ENCODE measurements around the gene MYZAP.

Gene MYZAP

DNA sequence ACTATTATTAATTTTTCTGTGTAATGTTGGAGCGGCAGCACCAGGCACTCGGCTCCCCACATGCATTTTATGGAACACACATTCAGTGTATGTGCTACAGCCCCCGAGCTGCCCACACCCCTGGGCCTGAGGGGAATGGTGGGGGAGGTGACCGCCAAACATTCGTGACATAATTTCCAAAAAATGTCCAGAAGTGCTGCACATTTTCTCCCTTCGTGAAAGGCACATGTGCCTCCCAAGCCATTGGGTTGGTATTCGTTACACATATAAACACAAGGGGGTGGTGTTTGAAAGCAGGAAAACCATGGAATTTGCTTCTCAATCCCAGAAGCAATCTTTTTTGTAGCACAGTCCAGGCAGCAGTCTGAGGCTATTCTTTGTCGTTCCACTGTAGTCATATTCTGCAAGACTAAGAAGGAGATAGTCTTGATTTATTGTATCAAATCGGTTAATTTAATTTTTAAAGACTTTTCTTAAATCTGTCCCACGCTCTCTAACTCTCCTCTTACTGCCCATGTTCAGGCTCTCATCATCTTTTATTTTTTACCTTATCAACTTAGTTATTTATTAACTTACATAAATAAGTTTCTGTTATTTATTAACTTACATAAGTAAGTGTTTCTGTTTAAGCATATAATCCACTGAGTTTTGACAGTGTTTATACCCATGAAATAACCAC is 75.6 kb downstream of the MYZAP start:
- no peak for DNase-seq

GRCh38 chr15:57668016-57668415 is 76.3 kb downstream of the MYZAP start:
- no peak for DNase-seq

- DNase-seq: no peak
Measured at GRCh38 chr15:57671636-57672035, 79.9 kb downstream of the MYZAP start.

- no peak for DNase-seq
Measured at GRCh38 chr15:57675481-57676181, 83.9 kb downstream of the MYZAP start.

DNA sequence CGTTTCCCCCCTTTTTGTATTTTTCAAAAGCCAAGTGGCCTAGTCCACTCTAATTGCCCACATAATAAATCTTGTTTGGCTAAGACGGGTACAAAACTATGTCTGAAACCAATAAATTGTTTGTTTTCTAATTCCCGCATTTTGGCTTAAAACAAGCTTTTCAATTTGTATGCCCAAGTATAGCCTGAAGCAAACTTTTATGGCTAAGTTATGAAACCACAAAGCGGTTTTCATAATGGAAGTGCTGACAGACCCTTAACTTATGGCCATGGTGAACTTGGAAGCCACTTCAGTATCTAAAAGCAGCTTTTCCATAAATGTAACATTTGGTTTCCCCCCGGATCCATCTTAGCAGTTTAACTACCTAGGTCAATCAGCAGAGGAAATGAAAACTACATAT is 84.9 kb downstream of the MYZAP start:
- DNase-seq: no peak

DNA sequence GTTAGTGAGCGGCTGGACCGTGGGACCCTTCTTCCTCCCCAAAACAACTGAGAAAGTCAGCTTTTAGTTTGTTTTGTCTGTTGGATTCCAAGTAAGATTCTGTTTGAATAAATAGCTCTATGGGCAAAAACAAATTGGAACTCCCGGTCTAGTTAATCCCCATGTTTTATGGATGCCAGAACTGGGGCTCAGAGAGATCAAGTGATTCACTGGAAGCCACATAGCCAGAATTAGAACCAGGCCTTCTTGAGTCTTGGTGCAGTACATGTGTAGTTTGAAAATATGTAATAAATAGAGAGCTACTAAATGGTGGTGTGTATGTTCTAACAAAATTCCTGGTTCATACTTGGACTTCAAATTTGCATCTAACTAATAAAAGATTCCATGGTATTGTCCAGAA is 85.5 kb downstream of the MYZAP start:
- no peak for DNase-seq

- DNase-seq: no peak
Measured at GRCh38 chr15:57680021-57680420, 88.3 kb downstream of the MYZAP start.

DNA sequence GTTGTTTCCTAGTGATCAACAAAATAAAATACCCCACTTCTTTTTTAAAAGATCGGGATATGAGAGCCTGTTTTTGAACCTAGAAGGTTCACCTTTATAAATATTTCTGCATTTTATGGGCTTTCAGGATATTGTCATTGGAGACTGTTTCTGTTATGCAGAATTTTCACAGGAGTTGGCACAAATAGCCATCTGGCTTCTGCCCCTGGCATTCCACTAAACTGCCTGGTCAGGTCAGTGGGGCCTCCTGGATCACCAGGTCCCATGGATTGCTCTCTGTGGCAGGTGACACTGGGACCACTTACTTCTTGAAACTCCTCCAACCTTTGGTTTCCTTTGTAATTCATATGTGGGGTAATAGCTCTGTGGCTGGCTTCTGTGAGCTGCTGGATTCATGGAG is 89.3 kb downstream of the MYZAP start:
- DNase-seq: no peak

DNA sequence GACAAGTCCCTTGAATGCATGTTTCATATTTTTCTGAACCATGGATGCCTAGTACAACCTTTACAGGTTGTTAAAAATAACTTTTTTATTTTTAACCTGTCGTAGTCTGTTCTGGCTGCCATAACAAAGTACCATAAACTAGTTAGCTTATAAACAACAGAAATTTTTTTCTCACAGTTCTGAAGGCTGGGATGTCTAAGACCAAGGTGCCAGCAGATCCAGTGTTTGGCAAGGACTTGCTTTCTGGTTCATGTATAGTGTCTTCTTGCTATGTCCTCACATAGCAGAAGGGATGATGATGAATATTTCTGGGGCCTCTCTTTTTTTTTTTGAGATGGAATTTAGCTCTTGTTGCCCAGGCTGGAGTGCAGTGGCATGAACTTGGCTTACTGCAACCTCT is 91.8 kb downstream of the MYZAP start:
- DNase-seq: no peak

GRCh38 chr15:57684491-57685151 is 92.9 kb downstream of the MYZAP start:
- DNase-seq: no peak

DNA sequence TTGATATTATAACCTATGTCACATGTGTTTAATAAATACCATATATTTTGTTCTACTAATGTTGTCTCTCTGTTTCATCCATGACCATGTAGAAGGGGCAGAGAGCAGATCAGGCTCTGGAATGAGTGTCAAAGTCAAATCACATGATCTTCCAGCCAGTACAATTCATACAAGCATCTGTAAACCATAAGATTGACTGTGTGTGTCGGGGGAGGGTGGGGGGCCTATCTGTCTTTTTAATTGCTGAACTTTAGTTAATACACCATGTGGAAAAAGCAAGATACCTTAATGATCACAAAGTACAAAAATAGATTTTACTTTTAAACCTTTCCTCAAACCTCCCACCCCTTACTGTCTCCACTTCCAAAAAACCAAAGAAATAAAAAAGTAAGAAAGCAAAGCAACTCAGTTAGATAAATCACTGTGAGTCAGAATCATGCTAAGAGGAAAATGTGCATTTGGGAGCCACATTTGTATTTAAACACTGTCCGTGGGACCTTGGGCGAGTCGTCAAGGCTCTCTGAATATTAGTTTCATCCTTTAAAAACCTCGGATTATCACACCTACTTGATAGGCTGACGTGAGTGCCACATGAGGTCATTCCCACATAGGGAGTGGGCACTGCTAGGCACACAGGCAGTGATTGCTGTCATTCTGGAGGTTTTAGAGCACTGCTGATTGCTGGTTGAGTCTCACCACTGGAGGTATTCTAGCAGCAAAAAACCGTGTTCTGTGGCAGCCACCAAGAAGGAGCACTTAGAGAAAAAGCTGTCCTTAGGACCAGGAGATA is 93.8 kb downstream of the MYZAP start:
- DNase-seq: no peak

- DNase-seq: no peak
Measured at GRCh38 chr15:57686657-57687056, 95.0 kb downstream of the MYZAP start.

DNA sequence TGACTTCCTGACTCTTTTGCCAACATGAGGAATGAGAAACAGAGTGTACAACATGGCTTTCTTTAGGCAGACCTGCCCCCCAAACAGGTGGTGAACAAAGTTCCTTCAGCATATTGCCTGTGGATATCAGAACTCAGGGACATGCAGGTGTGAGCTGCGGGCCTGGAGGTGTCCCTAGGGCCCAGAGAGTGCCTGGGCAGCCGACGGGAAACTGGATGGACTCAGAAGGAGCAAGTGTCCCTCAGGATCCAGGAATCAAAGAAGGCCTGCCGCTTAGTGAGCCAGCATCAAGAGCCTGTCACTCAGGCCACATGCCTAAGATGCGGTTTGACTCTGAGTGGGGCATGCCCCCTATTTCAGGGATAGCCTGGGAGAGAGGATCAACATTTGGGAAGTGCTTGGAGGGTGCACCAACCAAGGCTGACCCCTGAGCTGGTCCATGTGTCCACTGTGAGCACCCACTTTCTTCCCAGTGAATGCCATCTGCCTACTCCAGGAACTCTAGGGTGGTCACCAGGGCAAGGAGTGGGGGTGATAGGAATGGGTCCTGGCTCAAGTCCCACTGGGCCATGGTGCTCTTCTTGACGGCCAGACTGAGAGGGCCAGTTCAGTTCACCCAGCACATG is 98.8 kb downstream of the MYZAP start:
- no peak for DNase-seq

DNA sequence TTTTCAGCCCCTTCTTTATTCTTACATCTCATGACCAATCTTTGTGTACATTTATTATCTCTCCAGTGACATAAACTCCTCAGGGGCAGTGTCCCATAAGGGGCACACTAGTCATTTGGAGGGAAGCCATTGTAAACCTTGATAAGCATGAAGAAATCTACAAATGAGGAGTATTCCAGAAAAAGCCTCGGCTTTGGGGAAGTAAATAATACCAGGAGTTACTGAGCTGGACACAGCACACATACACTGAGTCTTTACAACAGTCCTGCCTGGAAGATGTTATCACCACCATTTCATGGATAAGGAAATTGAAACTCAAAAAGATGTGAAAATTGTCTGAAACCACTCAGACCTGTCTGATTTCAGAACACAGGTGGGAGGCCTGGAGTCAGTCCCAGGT is 99.4 kb downstream of the MYZAP start:
- DNase-seq: no peak

GRCh38 chr15:57692709-57693108 is 101.0 kb downstream of the MYZAP start:
- DNase-seq: no peak

DNA sequence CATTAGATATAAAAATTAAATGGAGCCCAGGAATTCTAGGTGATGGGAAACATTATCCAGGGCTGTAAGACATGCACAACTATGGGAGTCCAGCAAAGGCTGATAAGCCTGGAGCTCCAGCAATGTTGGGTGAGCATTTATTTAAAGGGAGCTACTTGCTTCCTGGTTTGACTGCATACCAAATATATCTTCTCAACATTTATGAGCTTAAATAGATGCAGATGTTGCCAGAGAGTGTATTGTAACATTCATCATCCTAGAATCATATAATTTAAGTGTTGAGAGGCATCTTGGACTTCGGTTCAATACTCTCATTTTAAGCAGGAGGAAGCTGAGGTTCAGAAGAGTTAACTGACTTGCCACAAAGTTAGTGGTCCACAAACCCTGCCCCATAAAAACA is 102.6 kb downstream of the MYZAP start:
- no peak for DNase-seq

DNA sequence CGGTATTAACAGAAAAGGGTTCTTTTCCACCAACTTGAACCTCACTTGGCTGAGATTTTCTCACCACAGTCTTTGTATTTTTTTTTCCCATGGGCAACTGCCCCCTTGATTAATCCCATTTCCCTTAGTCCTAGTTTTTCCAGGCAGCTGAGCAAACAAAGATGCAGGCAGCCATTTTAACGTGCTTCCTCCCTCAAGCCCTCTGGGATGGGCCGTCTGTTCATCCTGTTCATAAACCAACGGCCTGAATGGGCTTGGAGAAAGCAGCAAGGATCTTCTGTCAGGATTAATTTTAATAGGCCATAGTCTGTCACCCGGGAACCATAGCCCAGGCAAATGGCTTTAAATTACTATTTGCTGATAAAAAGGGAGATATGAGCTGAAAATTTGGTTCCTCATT is 104.4 kb downstream of the MYZAP start:
- no peak for DNase-seq

DNA sequence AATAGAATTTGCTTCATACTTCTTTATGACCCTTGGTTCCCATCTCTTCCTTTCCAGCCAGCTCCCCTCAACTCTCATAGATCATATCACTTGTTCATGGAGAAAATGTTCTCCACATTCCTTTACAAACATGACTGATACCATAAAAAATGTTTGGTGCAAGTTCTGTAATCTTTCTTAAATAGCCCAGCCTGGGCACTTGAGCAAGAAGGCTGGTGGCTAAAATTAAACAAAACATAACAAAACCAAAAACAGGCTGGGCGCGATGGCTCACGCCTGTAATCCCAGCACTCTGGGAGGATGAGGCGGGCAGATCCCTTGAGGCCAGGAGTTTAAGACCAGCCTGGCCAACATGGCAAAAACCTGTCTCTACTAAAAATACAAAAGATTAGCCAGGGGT is 105.9 kb downstream of the MYZAP start:
- DNase-seq: no peak

DNA sequence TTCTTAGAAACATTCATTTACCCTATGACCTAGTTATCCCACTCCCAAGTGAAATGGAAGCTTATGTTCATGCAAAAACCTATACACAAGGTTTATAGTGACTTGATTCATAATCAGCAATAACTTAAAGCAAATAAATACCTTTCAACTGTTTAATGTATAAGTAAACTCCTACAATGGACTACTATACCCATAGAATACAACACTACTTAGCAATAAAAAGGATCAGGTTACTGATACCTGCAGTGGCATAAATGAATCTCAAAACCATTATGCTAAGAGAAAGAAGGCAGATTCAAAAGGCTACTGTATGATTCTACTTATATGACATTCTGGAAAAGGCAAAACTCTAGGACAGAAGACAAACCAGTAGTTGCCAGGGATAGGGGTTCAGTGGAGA is 106.5 kb downstream of the MYZAP start:
- DNase-seq: no peak

DNA sequence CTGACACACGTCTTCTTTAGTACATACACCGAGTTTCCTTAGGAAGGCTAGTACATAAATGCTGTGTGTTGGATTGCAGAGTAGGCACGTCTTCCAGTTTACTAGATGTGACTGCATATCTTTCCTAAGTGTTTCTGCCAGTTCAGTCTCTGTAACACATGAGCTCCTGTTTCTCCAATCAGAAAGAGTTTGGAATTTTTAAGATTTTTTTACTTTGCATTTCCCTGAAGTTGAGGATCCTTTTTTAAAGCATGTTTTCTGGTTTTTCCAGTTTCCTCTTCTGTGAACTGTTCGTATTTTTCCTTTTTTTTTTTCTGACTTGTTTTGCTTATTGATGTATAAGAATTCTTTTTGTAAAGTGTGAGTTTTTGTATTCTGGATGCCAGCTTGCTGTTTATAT is 107.3 kb downstream of the MYZAP start:
- DNase-seq: no peak

GRCh38 chr15:57703387-57703786 is 111.7 kb downstream of the MYZAP start:
- DNase-seq: no peak

- DNase-seq: no peak
Measured at GRCh38 chr15:57704441-57704840, 112.7 kb downstream of the MYZAP start.

- DNase-seq: no peak
Measured at GRCh38 chr15:57705746-57706404, 114.2 kb downstream of the MYZAP start.
